Calu3 (cell line): ENCODE measurements around the gene ANO2. TPM values are rescaled to one million over a fixed set of nuclear protein-coding genes. Genes with fewer than 3 reads are reported as not detected.

Source experiments
- BruUV-seq: library from RNA; stranded (reverse); fragments of 400-500 nt; replicated peaks from 2 replicates; lab custom pipeline; 2021; lab: Mats Ljungman, UMichigan
- CTCF ChIA-PET: fragments of 300-600 bp; sonication (Branson Sonifier 250); formaldehyde crosslinking; loops from one replicate; lab custom pipeline; 2022; ENCODE audit warnings: antibody characterized with exemption; lab: Charles Lee
- DNase-seq: peaks from one replicate; pipeline ENCODE4 v3.0.0; 2022
- H3K27ac Mint-ChIP-seq: one replicate; pipeline ENCODE4 v1.8.0; 2022; ENCODE audit warnings: mixed read lengths; ENCODE audit not compliant: unreplicated experiment
- H3K27me3 Mint-ChIP-seq: one replicate; pipeline ENCODE4 v1.8.0; 2022; ENCODE audit warnings: mixed read lengths; ENCODE audit not compliant: unreplicated experiment
- H3K36me3 Mint-ChIP-seq: one replicate; pipeline ENCODE4 v1.8.0; 2022; ENCODE audit warnings: mild to moderate bottlenecking, moderate library complexity, mixed read lengths; ENCODE audit not compliant: insufficient read depth, unreplicated experiment
- H3K4me1 Mint-ChIP-seq: one replicate; pipeline ENCODE4 v1.8.0; 2022; ENCODE audit warnings: mild to moderate bottlenecking, low read depth, mixed read lengths; ENCODE audit not compliant: unreplicated experiment
- H3K4me3 Mint-ChIP-seq: one replicate; pipeline ENCODE4 v1.8.0; 2022; ENCODE audit warnings: mild to moderate bottlenecking, low read depth, moderate library complexity, mixed read lengths; ENCODE audit not compliant: unreplicated experiment
- H3K9me3 Mint-ChIP-seq: one replicate; pipeline ENCODE4 v1.8.0; 2022; ENCODE audit warnings: low read depth, mixed read lengths; ENCODE audit not compliant: unreplicated experiment
- CTCF ChIP-seq: fragments of 200-600 bp; IDR thresholded peaks from one replicate; pipeline ENCODE4 v1.8.0; 2022; ENCODE audit warnings: antibody characterized with exemption; ENCODE audit not compliant: unreplicated experiment
- intact Hi-C: fragments of 100-400 bp; cut with micrococcal nuclease; formaldehyde crosslinking; loops from one replicate; pipeline ENCODE4 v1.10.0; 2022; ENCODE audit not compliant: unreplicated experiment
- total RNA-seq: library from RNA; stranded (reverse); gene quantifications from 2 replicates; pipeline ENCODE4 v1.2.3, GENCODE V29; 2022

Gene ANO2
- total RNA-seq, 1 experiment from 2014 or later: not detected

- H3K4me1 Mint-ChIP-seq: no peaks in the 10 kb centered on the region
- H3K36me3 Mint-ChIP-seq: no peaks in the 10 kb centered on the region
- TF ChIP-seq CTCF: no peak
- peaks cover 67% of the 10 kb centered on the region for H3K27me3 Mint-ChIP-seq
- no TSS peak for BruUV-seq
- no peak for DNase-seq
- intact Hi-C loops: no loop called here
- CTCF ChIA-PET: no interaction called here
- H3K27ac Mint-ChIP-seq: no peak overlapping the region
- no peaks in the 10 kb centered on the region for H3K9me3 Mint-ChIP-seq
- no peak overlapping the region for H3K4me3 Mint-ChIP-seq
Measured at GRCh38 chr12:5768581-5769196, 176.4 kb downstream of the ANO2 start.

- Mint-ChIP-seq H3K4me1 (no peaks in the 10 kb centered on the region), H3K4me3 (no peak overlapping the region), H3K27me3 (peaks cover 62% of the 10 kb centered on the region), H3K27ac (no peak overlapping the region), H3K9me3 (no peaks in the 10 kb centered on the region), H3K36me3 (no peaks in the 10 kb centered on the region)
- BruUV-seq: no TSS peak
- no peak for TF ChIP-seq CTCF
- CTCF ChIA-PET: no interaction called here
- intact Hi-C loops: no loop called here
- DNase-seq: no peak
Measured at GRCh38 chr12:5768171-5768570, 176.9 kb downstream of the ANO2 start.

- BruUV-seq: no TSS peak
- no peak for TF ChIP-seq CTCF
- H3K4me1 Mint-ChIP-seq: no peaks in the 10 kb centered on the region
- CTCF ChIA-PET: no interaction called here
- no peak overlapping the region for H3K27ac Mint-ChIP-seq
- intact Hi-C loops: no loop called here
- H3K9me3 Mint-ChIP-seq: peaks cover 10% of the 10 kb centered on the region
- DNase-seq: no peak
- no peak overlapping the region for H3K4me3 Mint-ChIP-seq
- H3K27me3 Mint-ChIP-seq: peaks cover 13% of the 10 kb centered on the region
- no peaks in the 10 kb centered on the region for H3K36me3 Mint-ChIP-seq
Measured at GRCh38 chr12:5758347-5758746, 186.7 kb downstream of the ANO2 start.

- Mint-ChIP-seq H3K36me3 (no peaks in the 10 kb centered on the region), H3K27ac (no peak overlapping the region), H3K4me1 (no peaks in the 10 kb centered on the region), H3K4me3 (no peak overlapping the region), H3K27me3 (peaks cover 13% of the 10 kb centered on the region), H3K9me3 (peaks cover 10% of the 10 kb centered on the region)
- CTCF ChIA-PET: no interaction called here
- no TSS peak for BruUV-seq
- intact Hi-C loops: no loop called here
- no peak for TF ChIP-seq CTCF
- no peak for DNase-seq
Measured at GRCh38 chr12:5756338-5756842, 188.7 kb downstream of the ANO2 start.
